ENCODE data around the gene AHDC1. TPM values are rescaled to one million over a fixed set of nuclear protein-coding genes. Genes with fewer than 3 reads are reported as not detected.

The AHDC1 gene
- total RNA-seq, 2 experiments from 2014 or later: 6.5 to 13.8 TPM

- Histone ChIP-seq H3K79me2 (ENCODE audit: insufficient read depth, low read depth, low read length) (no peaks in the 10 kb centered on the region), H3K4me2 (ENCODE audit: low read length) (no peak overlapping the region), H3K9me2 (ENCODE audit: insufficient read depth, low read length) (no peaks in the 10 kb centered on the region), H3K9me3 (ENCODE audit: low read length) (no peaks in the 10 kb centered on the region), H2AFZ (ENCODE audit: low read length) (no peak overlapping the region), H3K4me3 (ENCODE audit: low read depth, low read length, poor library complexity, severe bottlenecking) (no peak overlapping the region), H3K4me1 (ENCODE audit: insufficient read depth, low read length, poor library complexity, severe bottlenecking) (peaks cover 5% of the 10 kb centered on the region), H3K27ac (ENCODE audit: low read depth, low read length, poor library complexity, severe bottlenecking) (no peak overlapping the region), H4K20me1 (ENCODE audit: insufficient read depth, low read length) (no peaks in the 10 kb centered on the region), H3K36me3 (ENCODE audit: insufficient read depth, low read length) (peaks cover 6% of the 10 kb centered on the region; the same call in 1 of the 2 replicates)
- intact Hi-C loops (cut with micrococcal nuclease; ENCODE audit: unreplicated experiment): no loop called here
- ChIA-PET CTCF (ENCODE audit: unreplicated experiment) (no interaction called here), POLR2A (no interaction called here)
- TF ChIP-seq CTCF (conservative IDR thresholded peaks at IDR 0.05; ENCODE audit: low read length): no peak
- BruUV-seq (replicated peaks): no TSS peak
- DNase-seq (ENCODE audit: low spot score): no peak
Observed at GRCh38 chr1:27549807-27550408, 54.0 kb downstream of the AHDC1 start.

GRCh38 chr1:27548858-27549719 lies 54.9 kb downstream of the AHDC1 start:
- BruUV-seq (replicated peaks): no TSS peak
- TF ChIP-seq CTCF (conservative IDR thresholded peaks at IDR 0.05; ENCODE audit: low read length) (no peak), EZH2phosphoT487 (IDR thresholded peaks at IDR 0.05; ENCODE audit: borderline replicate concordance, low read depth, low read length) (no peak)
- H3K9me2 ChIP-seq (ENCODE audit: insufficient read depth, low read length): no peaks in the 10 kb centered on the region
- POLR2A ChIA-PET: no interaction called here
- no peaks in the 10 kb centered on the region for H4K20me1 ChIP-seq (ENCODE audit: insufficient read depth, low read length)
- no peak overlapping the region for H3K4me3 ChIP-seq (ENCODE audit: low read depth, low read length, poor library complexity, severe bottlenecking)
- CTCF ChIA-PET (ENCODE audit: unreplicated experiment): no interaction called here
- no peak overlapping the region for H3K4me2 ChIP-seq (ENCODE audit: low read length)
- no peaks in the 10 kb centered on the region for H3K9me3 ChIP-seq (ENCODE audit: low read length)
- no peak overlapping the region for H3K27ac ChIP-seq (ENCODE audit: low read depth, low read length, poor library complexity, severe bottlenecking)
- no peak overlapping the region for H2AFZ ChIP-seq (ENCODE audit: low read length)
- intact Hi-C loops (cut with micrococcal nuclease; ENCODE audit: unreplicated experiment): no loop called here
- peaks cover 6% of the 10 kb centered on the region; the same call in 1 of the 2 replicates for H3K36me3 ChIP-seq (ENCODE audit: insufficient read depth, low read length)
- H3K79me2 ChIP-seq (ENCODE audit: insufficient read depth, low read depth, low read length): no peaks in the 10 kb centered on the region
- no peak for DNase-seq (ENCODE audit: low spot score)
- no peaks in the 10 kb centered on the region for H3K4me1 ChIP-seq (ENCODE audit: insufficient read depth, low read length, poor library complexity, severe bottlenecking)
